Measurements from ENCODE around the gene RTL1.

The RTL1 gene

GRCh38 chr14:100873096-100873482, 30.4 kb downstream of the RTL1 start:
- no peak overlapping the region for H3K4me2 ChIP-seq (ENCODE audit: low read depth, low read length, poor library complexity, severe bottlenecking)
- no peaks in the 10 kb centered on the region for H3K9me2 ChIP-seq (replicated peaks; ENCODE audit: insufficient read depth, low read length)
- H3K27ac ChIP-seq (ENCODE audit: low read depth, low read length): no peak overlapping the region
- H3K36me3 ChIP-seq (ENCODE audit: low read length): no peaks in the 10 kb centered on the region
- H3K9me3 ChIP-seq (ENCODE audit: insufficient read depth, low read length): no peaks in the 10 kb centered on the region
- no peaks in the 10 kb centered on the region for H4K20me1 ChIP-seq (ENCODE audit: low read depth, low read length)
- TF ChIP-seq, protein P1, sequence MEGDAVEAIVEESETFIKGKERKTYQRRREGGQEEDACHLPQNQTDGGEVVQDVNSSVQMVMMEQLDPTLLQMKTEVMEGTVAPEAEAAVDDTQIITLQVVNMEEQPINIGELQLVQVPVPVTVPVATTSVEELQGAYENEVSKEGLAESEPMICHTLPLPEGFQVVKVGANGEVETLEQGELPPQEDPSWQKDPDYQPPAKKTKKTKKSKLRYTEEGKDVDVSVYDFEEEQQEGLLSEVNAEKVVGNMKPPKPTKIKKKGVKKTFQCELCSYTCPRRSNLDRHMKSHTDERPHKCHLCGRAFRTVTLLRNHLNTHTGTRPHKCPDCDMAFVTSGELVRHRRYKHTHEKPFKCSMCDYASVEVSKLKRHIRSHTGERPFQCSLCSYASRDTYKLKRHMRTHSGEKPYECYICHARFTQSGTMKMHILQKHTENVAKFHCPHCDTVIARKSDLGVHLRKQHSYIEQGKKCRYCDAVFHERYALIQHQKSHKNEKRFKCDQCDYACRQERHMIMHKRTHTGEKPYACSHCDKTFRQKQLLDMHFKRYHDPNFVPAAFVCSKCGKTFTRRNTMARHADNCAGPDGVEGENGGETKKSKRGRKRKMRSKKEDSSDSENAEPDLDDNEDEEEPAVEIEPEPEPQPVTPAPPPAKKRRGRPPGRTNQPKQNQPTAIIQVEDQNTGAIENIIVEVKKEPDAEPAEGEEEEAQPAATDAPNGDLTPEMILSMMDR (IDR thresholded peaks at IDR 0.05; ENCODE audit: insufficient read depth, low read length, poor library complexity, severe bottlenecking): no peak
- TF ChIP-seq EZH2phosphoT487 (conservative IDR thresholded peaks at IDR 0.05; ENCODE audit: low read length): no peak
- no peaks in the 10 kb centered on the region for H3K27me3 ChIP-seq (ENCODE audit: low read length)
- H3K79me2 ChIP-seq (ENCODE audit: insufficient read depth, low read length): no peaks in the 10 kb centered on the region
- no peak overlapping the region for H3K4me3 ChIP-seq (ENCODE audit: insufficient read depth, low read length, poor library complexity, severe bottlenecking)
- H2AFZ ChIP-seq (ENCODE audit: low read depth, low read length, severe bottlenecking): no peak overlapping the region
- H3F3A ChIP-seq (ENCODE audit: insufficient read depth): no peaks in the 10 kb centered on the region
- H3K9ac ChIP-seq (ENCODE audit: low read length): no peak overlapping the region

- no peak overlapping the region for H3K4me2 ChIP-seq (ENCODE audit: low read depth, low read length, poor library complexity, severe bottlenecking)
- no peaks in the 10 kb centered on the region for H3F3A ChIP-seq (ENCODE audit: insufficient read depth)
- no peaks in the 10 kb centered on the region for H3K36me3 ChIP-seq (ENCODE audit: low read length)
- no peak overlapping the region for H3K4me3 ChIP-seq (ENCODE audit: insufficient read depth, low read length, poor library complexity, severe bottlenecking)
- no peak overlapping the region for H3K9ac ChIP-seq (ENCODE audit: low read length)
- H3K9me2 ChIP-seq (replicated peaks; ENCODE audit: insufficient read depth, low read length): no peaks in the 10 kb centered on the region
- no peak for TF ChIP-seq EZH2phosphoT487 (conservative IDR thresholded peaks at IDR 0.05; ENCODE audit: low read length)
- TF ChIP-seq, protein P1 (IDR thresholded peaks at IDR 0.05; ENCODE audit: insufficient read depth, low read length, poor library complexity, severe bottlenecking): no peak
- no peaks in the 10 kb centered on the region for H3K79me2 ChIP-seq (ENCODE audit: insufficient read depth, low read length)
- no peaks in the 10 kb centered on the region for H3K9me3 ChIP-seq (ENCODE audit: insufficient read depth, low read length)
- no peaks in the 10 kb centered on the region for H3K27me3 ChIP-seq (ENCODE audit: low read length)
- H3K27ac ChIP-seq (ENCODE audit: low read depth, low read length): no peak overlapping the region
- no peak overlapping the region for H2AFZ ChIP-seq (ENCODE audit: low read depth, low read length, severe bottlenecking)
- no peaks in the 10 kb centered on the region for H4K20me1 ChIP-seq (ENCODE audit: low read depth, low read length)
These were observed 31.0 kb downstream of the RTL1 start for GRCh38 chr14:100872259-100873095.

DNA sequence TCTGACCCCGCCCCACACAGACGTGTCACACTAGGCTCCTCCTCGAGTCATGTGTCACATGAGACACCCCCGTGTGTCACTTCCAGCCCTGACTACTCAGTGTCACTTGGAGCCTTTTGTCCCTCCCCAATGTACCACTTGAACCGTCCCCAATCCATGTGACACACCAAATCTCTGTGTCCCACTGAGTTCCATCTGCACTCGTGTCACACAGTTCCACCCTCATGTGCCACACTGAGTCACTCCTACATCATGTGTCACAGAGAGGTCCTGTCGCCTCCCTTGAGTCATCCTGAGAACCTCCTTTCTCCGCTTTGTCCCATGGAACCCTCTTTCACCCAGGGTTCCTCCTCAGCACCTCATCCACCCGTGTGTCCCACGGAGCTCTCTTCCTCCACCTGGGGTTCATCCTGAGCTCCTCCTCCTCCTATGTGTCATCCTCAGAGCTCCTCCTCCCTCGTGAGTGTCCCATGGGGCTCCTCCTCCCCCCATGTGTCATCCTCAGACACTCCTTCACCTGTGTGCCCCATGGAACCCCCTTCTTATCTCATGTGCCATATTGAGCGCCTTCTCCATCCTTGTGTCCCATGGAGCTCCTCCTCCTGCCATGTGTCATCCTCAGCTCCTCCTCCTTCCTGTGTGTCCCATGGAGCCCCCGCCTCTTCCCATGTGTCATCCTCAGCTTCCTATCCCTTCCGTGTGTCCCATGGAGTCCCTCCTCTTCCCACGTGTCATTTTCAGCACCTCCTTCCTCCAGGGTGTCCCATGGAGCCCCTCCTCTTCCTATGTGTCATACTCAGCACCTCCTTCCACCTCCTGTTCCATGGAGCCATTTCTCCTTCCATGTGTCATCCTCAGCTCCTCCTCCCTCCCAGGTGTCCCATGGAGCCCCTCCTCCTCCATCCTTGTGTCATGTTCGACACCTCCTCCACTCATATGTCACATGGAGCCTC, 32.0 kb downstream of the RTL1 start:
- no peak overlapping the region for H3K9ac ChIP-seq (ENCODE audit: low read length)
- no peak overlapping the region for H3K4me2 ChIP-seq (ENCODE audit: low read depth, low read length, poor library complexity, severe bottlenecking)
- no peaks in the 10 kb centered on the region for H3K36me3 ChIP-seq (ENCODE audit: low read length)
- H3K27me3 ChIP-seq (ENCODE audit: low read length): no peaks in the 10 kb centered on the region
- no peaks in the 10 kb centered on the region for H3F3A ChIP-seq (ENCODE audit: insufficient read depth)
- no peaks in the 10 kb centered on the region for H3K9me2 ChIP-seq (replicated peaks; ENCODE audit: insufficient read depth, low read length)
- no peak overlapping the region for H3K4me3 ChIP-seq (ENCODE audit: insufficient read depth, low read length, poor library complexity, severe bottlenecking)
- TF ChIP-seq, protein P1 (IDR thresholded peaks at IDR 0.05; ENCODE audit: insufficient read depth, low read length, poor library complexity, severe bottlenecking): no peak
- TF ChIP-seq EZH2phosphoT487 (conservative IDR thresholded peaks at IDR 0.05; ENCODE audit: low read length): no peak
- H3K79me2 ChIP-seq (ENCODE audit: insufficient read depth, low read length): no peaks in the 10 kb centered on the region
- no peaks in the 10 kb centered on the region for H3K9me3 ChIP-seq (ENCODE audit: insufficient read depth, low read length)
- H4K20me1 ChIP-seq (ENCODE audit: low read depth, low read length): no peaks in the 10 kb centered on the region
- H2AFZ ChIP-seq (ENCODE audit: low read depth, low read length, severe bottlenecking): no peak overlapping the region
- no peak overlapping the region for H3K27ac ChIP-seq (ENCODE audit: low read depth, low read length)
